Activated B cell treated with CpG ODN at 0.5 μM for 24 hours (primary cell): ENCODE data around the gene IFT80. TPM values are rescaled to one million over a fixed set of nuclear protein-coding genes. Genes with fewer than 3 reads are reported as not detected.
A peak's percentile ranks its signal among the peaks of the same experiment; 100 is the strongest.

Experiments used
- ATAC-seq: fragments of 200-7000 bp; cut with Tn5 transposase; one replicate; pipeline ENCODE4 v1.10.0; 2021; ENCODE audit warnings: low read depth, mild to moderate bottlenecking, moderate library complexity
- CTCF ChIA-PET: fragments of 350-600 bp; sonication (Branson Sonifier 250); formaldehyde crosslinking; loops from one replicate; lab custom pipeline; 2021; ENCODE audit warnings: antibody characterized with exemption; lab: Charles Lee
- POLR2A ChIA-PET: fragments of 350-600 bp; sonication (Branson Sonifier 250); formaldehyde crosslinking; loops from one replicate; lab custom pipeline; 2021; ENCODE audit warnings: antibody characterized with exemption; lab: Charles Lee
- DNase-seq: peaks from one replicate; pipeline ENCODE4 v3.0.0; 2022
- H3K27ac Mint-ChIP-seq: one replicate; pipeline ENCODE4 v1.8.0; 2020; ENCODE audit warnings: mixed read lengths
- H3K27me3 Mint-ChIP-seq: one replicate; pipeline ENCODE4 v1.8.0; 2021; ENCODE audit warnings: mixed read lengths
- H3K36me3 Mint-ChIP-seq: one replicate; pipeline ENCODE4 v1.8.0; 2021; ENCODE audit warnings: low read depth, mixed read lengths
- H3K4me1 Mint-ChIP-seq: one replicate; pipeline ENCODE4 v1.8.0; 2021; ENCODE audit warnings: mixed read lengths
- H3K4me3 Mint-ChIP-seq: one replicate; pipeline ENCODE4 v1.8.0; 2020; ENCODE audit warnings: mild to moderate bottlenecking, mixed read lengths
- H3K9me3 Mint-ChIP-seq: one replicate; pipeline ENCODE4 v1.8.0; 2020; ENCODE audit warnings: mixed read lengths
- intact Hi-C: fragments of 100-400 bp; cut with micrococcal nuclease; formaldehyde crosslinking; loops from one replicate; pipeline ENCODE4 v1.15.1; 2024
- total RNA-seq: library from RNA; stranded (reverse); gene quantifications from 2 replicates; pipeline ENCODE4 v1.2.3, GENCODE V29; 2022
- TF ChIP-seq, protein P1 (sequence below): fragments of 200-600 bp; IDR thresholded peaks from one replicate; pipeline ENCODE4 v1.8.0; 2022; ENCODE audit warnings: antibody characterized with exemption, mild to moderate bottlenecking

Gene IFT80
- total RNA-seq, 1 donor from 2014 or later: 26.7 TPM

DNA sequence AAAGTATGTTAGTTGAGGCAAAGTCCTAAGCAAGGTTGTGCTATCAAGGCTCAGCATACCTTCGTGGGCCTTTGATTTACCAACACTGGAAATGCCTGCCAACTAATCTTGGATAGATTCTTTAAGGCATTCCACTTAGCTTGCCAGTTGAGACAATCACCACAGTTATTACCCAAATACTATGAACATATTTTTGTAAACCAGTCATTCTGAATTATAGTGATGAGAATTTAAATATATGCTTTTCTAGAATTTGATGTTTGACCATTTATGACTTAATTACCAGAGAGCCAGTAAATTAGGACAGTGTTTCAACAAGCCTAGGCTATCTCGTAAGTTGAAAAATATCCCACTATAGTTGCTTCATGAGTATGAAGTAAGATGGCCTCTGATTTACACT, 35.0 kb upstream of the IFT80 start:
- TF ChIP-seq, protein P1, sequence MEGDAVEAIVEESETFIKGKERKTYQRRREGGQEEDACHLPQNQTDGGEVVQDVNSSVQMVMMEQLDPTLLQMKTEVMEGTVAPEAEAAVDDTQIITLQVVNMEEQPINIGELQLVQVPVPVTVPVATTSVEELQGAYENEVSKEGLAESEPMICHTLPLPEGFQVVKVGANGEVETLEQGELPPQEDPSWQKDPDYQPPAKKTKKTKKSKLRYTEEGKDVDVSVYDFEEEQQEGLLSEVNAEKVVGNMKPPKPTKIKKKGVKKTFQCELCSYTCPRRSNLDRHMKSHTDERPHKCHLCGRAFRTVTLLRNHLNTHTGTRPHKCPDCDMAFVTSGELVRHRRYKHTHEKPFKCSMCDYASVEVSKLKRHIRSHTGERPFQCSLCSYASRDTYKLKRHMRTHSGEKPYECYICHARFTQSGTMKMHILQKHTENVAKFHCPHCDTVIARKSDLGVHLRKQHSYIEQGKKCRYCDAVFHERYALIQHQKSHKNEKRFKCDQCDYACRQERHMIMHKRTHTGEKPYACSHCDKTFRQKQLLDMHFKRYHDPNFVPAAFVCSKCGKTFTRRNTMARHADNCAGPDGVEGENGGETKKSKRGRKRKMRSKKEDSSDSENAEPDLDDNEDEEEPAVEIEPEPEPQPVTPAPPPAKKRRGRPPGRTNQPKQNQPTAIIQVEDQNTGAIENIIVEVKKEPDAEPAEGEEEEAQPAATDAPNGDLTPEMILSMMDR: no peak
- intact Hi-C loops: no loop called here
- CTCF ChIA-PET: no interaction called here
- POLR2A ChIA-PET: no interaction called here
- Mint-ChIP-seq H3K27ac (no peak overlapping the region), H3K9me3 (no peaks in the 10 kb centered on the region), H3K4me1 (peaks cover 2% of the 10 kb centered on the region), H3K27me3 (no peaks in the 10 kb centered on the region), H3K36me3 (peaks cover 67% of the 10 kb centered on the region), H3K4me3 (no peak overlapping the region)
- DNase-seq (no peak), ATAC-seq (no peak)

DNA sequence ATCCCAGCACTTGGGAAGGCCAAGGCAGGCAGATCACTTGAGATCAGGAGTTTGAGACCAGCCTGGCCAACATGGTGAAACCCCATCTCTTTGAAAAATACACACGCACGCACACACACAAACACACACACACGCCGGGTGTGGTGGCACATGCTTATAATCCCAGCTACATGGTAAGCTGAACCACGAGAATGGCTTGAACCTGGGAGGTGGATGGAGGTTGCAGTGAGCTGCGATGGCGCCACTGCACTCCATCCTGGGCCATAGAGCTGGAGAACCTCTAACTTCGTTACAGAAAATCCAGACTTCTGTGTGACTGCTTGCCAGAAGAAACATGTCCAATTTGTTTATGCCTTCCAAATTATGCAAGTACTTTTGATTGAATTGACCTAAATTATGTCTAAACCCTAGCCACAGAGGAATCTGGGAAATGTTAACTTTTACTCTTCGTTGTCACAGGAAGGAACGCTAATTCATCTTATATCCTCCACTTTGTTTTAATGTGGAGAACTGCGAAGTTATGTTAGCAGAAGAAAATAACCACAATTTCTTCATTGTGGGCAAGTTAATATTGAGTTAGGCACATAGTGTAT, 28.9 kb upstream of the IFT80 start:
- H3K9me3 Mint-ChIP-seq: no peaks in the 10 kb centered on the region
- ChIA-PET CTCF (no interaction called here), POLR2A (no interaction called here)
- TF ChIP-seq, protein P1: no peak
- DNase-seq (no peak), ATAC-seq (no peak)
- H3K27me3 Mint-ChIP-seq: no peaks in the 10 kb centered on the region
- H3K27ac Mint-ChIP-seq: no peak overlapping the region
- H3K36me3 Mint-ChIP-seq: peaks cover 69% of the 10 kb centered on the region
- intact Hi-C loops: no loop called here
- no peak overlapping the region for H3K4me3 Mint-ChIP-seq
- no peaks in the 10 kb centered on the region for H3K4me1 Mint-ChIP-seq

DNA sequence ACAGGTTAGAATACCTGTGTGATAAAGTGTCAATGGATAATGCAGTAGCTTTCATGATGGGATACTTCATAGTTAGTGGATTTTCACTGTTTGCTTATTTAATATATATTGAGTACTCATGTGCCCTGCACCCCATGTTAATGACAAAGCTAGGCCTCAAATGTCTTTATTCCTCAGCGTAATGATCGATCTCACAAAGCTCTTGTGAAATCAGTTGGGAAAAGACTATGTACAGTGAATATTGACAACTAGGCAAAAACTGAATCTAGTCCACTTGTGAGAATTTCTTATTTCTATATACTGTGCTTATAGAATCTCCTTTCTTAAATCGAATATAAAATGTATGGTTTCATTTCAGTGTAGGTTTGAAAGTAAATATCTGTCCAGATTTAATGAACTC, 18.3 kb upstream of the IFT80 start:
- Mint-ChIP-seq H3K9me3 (no peaks in the 10 kb centered on the region), H3K4me3 (no peak overlapping the region), H3K27ac (no peak overlapping the region), H3K36me3 (peaks cover 64% of the 10 kb centered on the region), H3K4me1 (peaks cover 1% of the 10 kb centered on the region), H3K27me3 (no peaks in the 10 kb centered on the region)
- intact Hi-C loops: no loop called here
- POLR2A ChIA-PET: no interaction called here
- TF ChIP-seq, protein P1: no peak
- no peak for ATAC-seq
- CTCF ChIA-PET: no interaction called here
- DNase-seq: no peak

DNA sequence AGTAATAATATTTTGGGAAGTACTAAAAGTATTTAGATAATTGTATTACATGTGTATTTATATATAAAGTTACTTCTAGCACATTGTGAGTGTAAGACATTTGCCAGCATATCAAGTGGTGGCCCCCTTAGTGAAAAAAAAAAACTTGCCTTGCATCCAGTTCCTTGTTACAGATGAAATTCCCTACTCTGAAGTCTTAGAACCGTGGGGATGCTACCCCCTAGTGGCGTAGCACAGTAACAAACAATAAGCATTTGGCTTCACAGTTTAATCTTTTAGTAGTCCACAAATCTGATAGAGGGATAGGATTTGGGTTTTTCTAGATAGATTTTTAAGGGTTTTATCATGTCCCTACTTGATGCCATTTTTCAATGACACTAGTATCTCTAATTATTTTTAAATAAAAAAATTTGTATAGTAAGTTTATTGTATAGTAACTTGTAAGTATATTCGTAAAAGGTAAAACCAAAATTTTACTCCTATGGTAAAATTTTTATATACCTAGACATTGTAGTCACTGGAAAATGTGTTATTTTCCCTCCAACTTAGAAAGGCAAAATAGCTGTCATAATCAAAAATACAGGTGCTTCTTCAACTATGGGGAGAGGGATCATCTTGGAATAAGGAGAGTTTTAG, 14.7 kb upstream of the IFT80 start:
- peaks cover 1% of the 10 kb centered on the region for H3K4me1 Mint-ChIP-seq
- ChIA-PET CTCF (interaction anchor here (0.8 to 6.3 kb wide), 9 partner anchors 10 to 631 kb away, joined by 3 to 73 read pairs (median 6); partner anchors contain the start of gene IL12A), POLR2A (interaction anchor here (1.2 kb wide), 1 partner anchor 381 kb away, joined by 4 read pairs; no protein-coding TSS in a partner anchor)
- ATAC-seq (peak; percentile 90), DNase-seq (peak; percentile 19)
- H3K4me3 Mint-ChIP-seq: no peak overlapping the region
- intact Hi-C loops: loop anchor here (1.0 to 2.0 kb wide), 8 partner anchors 13 to 1565 kb away; partner anchors contain the start of gene IL12A
- no peaks in the 10 kb centered on the region for H3K27me3 Mint-ChIP-seq
- H3K27ac Mint-ChIP-seq: no peak overlapping the region
- peaks cover 48% of the 10 kb centered on the region for H3K36me3 Mint-ChIP-seq
- H3K9me3 Mint-ChIP-seq: no peaks in the 10 kb centered on the region
- TF ChIP-seq, protein P1: peak; percentile 98

DNA sequence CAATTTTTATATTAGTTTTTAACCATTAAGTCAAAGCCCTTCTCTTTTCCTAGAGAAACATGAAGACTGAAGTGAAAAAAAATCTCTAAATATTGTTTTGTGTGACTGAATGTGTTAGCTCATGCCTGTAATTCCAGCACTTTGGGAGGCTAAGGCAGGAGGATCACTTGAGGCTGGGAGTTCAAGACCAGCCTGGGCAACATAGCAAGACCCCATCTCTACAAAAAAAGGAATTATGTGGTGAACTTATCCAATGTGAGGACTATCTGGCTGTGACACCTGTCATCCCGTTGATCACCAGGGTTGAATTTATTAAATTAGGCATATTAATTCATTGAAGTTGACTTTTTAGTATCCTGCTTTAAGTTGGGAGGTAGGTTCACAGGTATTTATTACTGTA, 13.5 kb upstream of the IFT80 start:
- ATAC-seq: no peak
- Mint-ChIP-seq H3K4me1 (peaks cover 1% of the 10 kb centered on the region), H3K4me3 (no peak overlapping the region), H3K27ac (no peak overlapping the region), H3K36me3 (peaks cover 44% of the 10 kb centered on the region), H3K27me3 (no peaks in the 10 kb centered on the region), H3K9me3 (no peaks in the 10 kb centered on the region)
- TF ChIP-seq, protein P1: no peak
- intact Hi-C loops: loop anchor here (2.0 kb wide), 1 partner anchor 1564 kb away; no protein-coding TSS in a partner anchor
- ChIA-PET POLR2A (no interaction called here), CTCF (interaction anchor here (1.0 to 6.3 kb wide), 8 partner anchors 9 to 527 kb away, joined by 3 to 73 read pairs (median 6); partner anchors contain the start of genes IL12A and TRIM59)
- DNase-seq: no peak
